Progenitor cell of endocrine pancreas (in vitro differentiated cells): ENCODE measurements around the gene MROH7. TPM values are rescaled to one million over a fixed set of nuclear protein-coding genes. Genes with fewer than 3 reads are reported as not detected.

Experiments used
- DNase-seq: peaks from one replicate; pipeline ENCODE4 v3.0.0; 2021; ENCODE audit warnings: low spot score; ENCODE audit not compliant: unreplicated experiment
- H3K27ac Mint-ChIP-seq: 2 replicates; pipeline ENCODE4 v1.8.0; 2021; ENCODE audit warnings: mild to moderate bottlenecking, moderate library complexity, mixed read lengths
- H3K27me3 Mint-ChIP-seq: 2 replicates; pipeline ENCODE4 v1.8.0; 2021; ENCODE audit warnings: mixed read lengths
- H3K36me3 Mint-ChIP-seq: 2 replicates; pipeline ENCODE4 v1.8.0; 2022; ENCODE audit warnings: mixed read lengths; ENCODE audit not compliant: insufficient read depth
- H3K4me1 Mint-ChIP-seq: 2 replicates; pipeline ENCODE4 v1.8.0; 2021; ENCODE audit warnings: low read depth, mixed read lengths
- H3K4me3 Mint-ChIP-seq: 2 replicates; pipeline ENCODE4 v1.8.0; 2021; ENCODE audit warnings: low read depth, mild to moderate bottlenecking, moderate library complexity, mixed read lengths
- H3K9me3 Mint-ChIP-seq: 2 replicates; pipeline ENCODE4 v1.8.0; 2021; ENCODE audit warnings: low read depth, mixed read lengths
- total RNA-seq: library from RNA; stranded (reverse); gene quantifications from 2 replicates; pipeline ENCODE4 v1.2.1, GENCODE V29; 2021
- TF ChIP-seq, protein P1 (sequence below): fragments of 200-600 bp; sonication (generic); IDR thresholded peaks from one replicate; pipeline ENCODE4 v1.5.0; 2021; ENCODE audit warnings: antibody characterized with exemption, mild to moderate bottlenecking; ENCODE audit not compliant: unreplicated experiment

MROH7 gene
- total RNA-seq, 1 donor from 2014 or later: 0.50 TPM

DNA sequence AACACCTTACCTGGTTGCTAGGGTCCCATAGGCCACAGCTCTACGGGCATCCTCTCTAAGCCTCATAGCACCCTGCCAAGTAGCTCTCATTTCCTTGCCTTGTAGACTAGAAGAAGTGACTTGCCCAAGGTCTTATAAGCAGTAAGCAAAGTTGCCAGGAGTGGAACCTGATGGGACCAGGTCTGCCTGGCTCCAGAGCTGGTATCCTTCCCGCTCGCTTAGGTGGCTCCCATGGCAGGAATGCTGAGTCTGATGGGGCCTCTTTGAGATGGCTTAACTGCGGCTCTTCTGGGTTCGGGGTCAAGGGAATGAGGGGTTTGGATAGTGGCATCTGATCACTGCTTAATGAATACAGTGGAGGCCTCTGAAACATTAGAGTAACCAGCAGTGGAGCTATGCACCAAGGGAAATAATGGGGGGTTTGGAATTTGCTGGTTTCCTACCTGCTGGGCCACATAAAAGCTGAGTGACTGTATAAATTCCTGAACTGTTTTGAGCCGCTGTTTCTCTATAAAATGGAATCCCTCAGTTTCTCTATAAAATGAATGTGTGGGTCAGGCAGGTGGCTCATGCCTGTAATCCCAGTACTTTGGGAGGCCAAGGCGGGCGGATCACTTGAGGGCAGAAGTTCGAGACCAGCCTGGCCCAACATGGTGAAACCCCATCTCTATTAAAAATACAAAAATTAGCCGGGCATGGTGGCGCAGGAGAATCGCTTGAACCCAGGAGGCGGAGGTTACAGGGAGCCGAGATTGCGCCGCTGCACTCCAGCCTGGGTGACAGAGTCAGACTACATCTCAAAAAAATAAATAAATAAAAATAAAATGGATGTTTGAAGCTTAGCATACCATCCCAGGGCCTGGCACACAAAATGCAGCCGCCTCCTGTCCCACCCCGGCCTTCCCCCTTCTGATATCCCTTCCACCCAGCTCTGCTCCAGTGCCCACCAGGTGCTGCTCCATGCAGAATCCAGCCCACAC is 30.7 kb upstream of the MROH7 start:
- H3K27ac Mint-ChIP-seq: no peak overlapping the region
- DNase-seq: no peak
- no peaks in the 10 kb centered on the region for H3K9me3 Mint-ChIP-seq
- H3K36me3 Mint-ChIP-seq: no peaks in the 10 kb centered on the region
- H3K27me3 Mint-ChIP-seq: peaks cover 13% of the 10 kb centered on the region
- TF ChIP-seq, protein P1, sequence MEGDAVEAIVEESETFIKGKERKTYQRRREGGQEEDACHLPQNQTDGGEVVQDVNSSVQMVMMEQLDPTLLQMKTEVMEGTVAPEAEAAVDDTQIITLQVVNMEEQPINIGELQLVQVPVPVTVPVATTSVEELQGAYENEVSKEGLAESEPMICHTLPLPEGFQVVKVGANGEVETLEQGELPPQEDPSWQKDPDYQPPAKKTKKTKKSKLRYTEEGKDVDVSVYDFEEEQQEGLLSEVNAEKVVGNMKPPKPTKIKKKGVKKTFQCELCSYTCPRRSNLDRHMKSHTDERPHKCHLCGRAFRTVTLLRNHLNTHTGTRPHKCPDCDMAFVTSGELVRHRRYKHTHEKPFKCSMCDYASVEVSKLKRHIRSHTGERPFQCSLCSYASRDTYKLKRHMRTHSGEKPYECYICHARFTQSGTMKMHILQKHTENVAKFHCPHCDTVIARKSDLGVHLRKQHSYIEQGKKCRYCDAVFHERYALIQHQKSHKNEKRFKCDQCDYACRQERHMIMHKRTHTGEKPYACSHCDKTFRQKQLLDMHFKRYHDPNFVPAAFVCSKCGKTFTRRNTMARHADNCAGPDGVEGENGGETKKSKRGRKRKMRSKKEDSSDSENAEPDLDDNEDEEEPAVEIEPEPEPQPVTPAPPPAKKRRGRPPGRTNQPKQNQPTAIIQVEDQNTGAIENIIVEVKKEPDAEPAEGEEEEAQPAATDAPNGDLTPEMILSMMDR: no peak
- H3K4me1 Mint-ChIP-seq: no peaks in the 10 kb centered on the region
- no peak overlapping the region for H3K4me3 Mint-ChIP-seq

DNA sequence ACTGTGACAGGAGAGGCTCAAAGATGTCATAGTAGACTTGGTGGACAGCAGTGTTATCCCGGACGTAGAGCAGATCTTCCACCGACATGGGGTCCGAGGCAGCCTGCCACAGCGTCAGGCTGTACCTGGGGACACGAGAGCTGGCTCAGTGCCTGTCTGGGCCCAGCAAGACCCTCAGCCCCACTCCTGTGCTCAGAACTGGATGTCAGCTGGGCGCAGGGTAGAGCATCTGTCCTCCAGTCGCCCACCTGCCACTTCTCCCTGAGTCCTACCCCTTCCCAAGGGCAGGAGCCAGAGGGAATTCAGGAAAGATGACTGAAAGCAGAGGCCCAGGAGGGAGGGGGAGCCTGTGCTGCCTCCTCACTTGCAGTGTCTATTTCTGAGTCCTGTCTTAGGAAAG is 30.0 kb upstream of the MROH7 start:
- no peaks in the 10 kb centered on the region for H3K36me3 Mint-ChIP-seq
- no peaks in the 10 kb centered on the region for H3K9me3 Mint-ChIP-seq
- no peak for DNase-seq
- no peak overlapping the region for H3K4me3 Mint-ChIP-seq
- H3K4me1 Mint-ChIP-seq: no peaks in the 10 kb centered on the region
- H3K27ac Mint-ChIP-seq: no peak overlapping the region
- TF ChIP-seq, protein P1: no peak
- H3K27me3 Mint-ChIP-seq: peaks cover 13% of the 10 kb centered on the region

DNA sequence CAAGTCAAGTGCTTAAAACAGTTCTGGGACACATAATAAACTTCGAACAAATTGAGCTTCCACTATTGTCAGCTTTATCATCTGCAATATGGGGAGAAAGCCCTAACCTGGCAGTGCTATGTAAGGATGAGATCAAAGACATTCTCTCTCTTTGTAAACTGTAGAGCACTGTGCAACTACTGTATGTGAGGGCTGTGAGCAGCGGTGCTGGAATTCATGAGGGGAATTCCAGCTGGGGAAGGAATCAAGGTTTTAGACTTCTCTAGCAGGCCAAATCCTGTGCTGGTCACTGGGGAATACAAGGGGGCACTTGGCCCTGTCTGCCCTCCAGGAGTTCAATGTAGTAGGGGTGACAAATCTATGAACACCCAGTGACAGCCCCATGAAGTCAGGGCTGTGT is 27.6 kb upstream of the MROH7 start:
- H3K36me3 Mint-ChIP-seq: no peaks in the 10 kb centered on the region
- DNase-seq: no peak
- H3K4me3 Mint-ChIP-seq: no peak overlapping the region
- no peak overlapping the region for H3K27ac Mint-ChIP-seq
- H3K27me3 Mint-ChIP-seq: peaks cover 20% of the 10 kb centered on the region
- TF ChIP-seq, protein P1: no peak
- H3K9me3 Mint-ChIP-seq: no peaks in the 10 kb centered on the region
- no peaks in the 10 kb centered on the region for H3K4me1 Mint-ChIP-seq

DNA sequence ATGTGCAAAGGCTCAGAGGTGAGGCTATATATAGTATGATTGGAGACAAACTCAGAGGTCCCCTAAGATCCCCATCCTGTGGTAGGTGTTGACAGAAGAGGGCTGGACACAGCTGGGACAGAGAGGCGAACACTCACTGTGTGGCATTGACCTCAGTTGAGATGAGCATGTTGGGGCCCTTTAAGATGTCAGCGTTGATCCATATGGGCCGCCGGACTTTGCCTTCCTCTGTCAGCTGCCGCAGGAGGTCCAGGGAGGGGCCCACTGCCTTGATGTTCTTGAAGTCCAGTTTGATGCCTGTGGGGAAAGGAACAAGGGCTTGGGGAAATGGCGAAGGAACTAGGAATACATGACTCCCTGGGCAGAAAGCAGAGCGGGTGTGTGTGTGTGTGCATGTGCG is 27.0 kb upstream of the MROH7 start:
- peaks cover 20% of the 10 kb centered on the region for H3K27me3 Mint-ChIP-seq
- no peak overlapping the region for H3K27ac Mint-ChIP-seq
- TF ChIP-seq, protein P1: no peak
- H3K4me3 Mint-ChIP-seq: no peak overlapping the region
- H3K36me3 Mint-ChIP-seq: no peaks in the 10 kb centered on the region
- H3K9me3 Mint-ChIP-seq: no peaks in the 10 kb centered on the region
- H3K4me1 Mint-ChIP-seq: no peaks in the 10 kb centered on the region
- DNase-seq: no peak

DNA sequence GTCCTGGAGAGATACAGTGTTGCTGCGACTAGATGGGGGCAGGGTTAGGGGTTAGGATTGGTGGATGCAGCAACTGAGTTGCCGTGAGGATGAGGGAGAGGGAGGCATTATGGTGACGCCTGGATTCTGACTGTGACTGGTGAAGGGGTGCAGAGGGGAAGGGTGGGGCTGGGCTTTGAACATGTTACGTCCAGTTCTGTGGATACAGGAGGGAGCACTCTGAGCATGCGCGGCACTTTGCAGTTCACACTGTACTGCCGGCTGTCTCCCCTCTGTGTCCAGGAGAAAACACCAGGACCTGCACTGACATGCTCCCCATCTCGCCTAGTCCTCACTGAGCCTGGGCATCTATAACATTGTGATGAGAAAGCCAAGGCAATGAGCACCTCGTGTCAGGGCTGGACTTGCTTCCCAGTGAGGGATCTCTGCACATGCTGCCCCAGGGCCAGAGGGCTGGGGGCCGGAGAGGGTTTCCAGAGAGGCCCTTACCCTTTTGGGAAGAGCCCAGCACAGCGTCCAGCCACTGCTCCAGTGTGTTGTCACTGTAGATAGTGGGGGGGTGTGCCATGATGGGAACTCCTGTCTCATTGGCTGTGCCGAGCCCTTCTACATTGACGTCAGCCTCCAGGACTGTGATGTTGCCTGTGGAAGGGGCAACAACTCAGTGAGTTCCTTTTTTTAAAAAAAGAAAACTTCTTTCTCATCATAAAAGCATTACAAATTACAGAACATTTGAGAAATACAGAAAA is 25.9 kb upstream of the MROH7 start:
- TF ChIP-seq, protein P1: no peak
- Mint-ChIP-seq H3K27me3 (peaks cover 26% of the 10 kb centered on the region), H3K4me3 (no peak overlapping the region), H3K36me3 (no peaks in the 10 kb centered on the region), H3K27ac (no peak overlapping the region), H3K9me3 (no peaks in the 10 kb centered on the region), H3K4me1 (no peaks in the 10 kb centered on the region)
- no peak for DNase-seq
